RKO (cell line): ENCODE measurements around the gene CCDC82.
A peak's percentile ranks its signal among the peaks of the same experiment; 100 is the strongest.

Source experiments
- DNase-seq: peaks from one replicate; pipeline ENCODE4 v3.0.0-alpha.2; 2016; ENCODE audit warnings: low spot score

The CCDC82 gene

GRCh38 chr11:96329419-96329818 lies 60.3 kb downstream of the CCDC82 start:
- no peak for DNase-seq

- DNase-seq, result no peak
Observed at GRCh38 chr11:96328395-96329010, 61.2 kb downstream of the CCDC82 start.

GRCh38 chr11:96326959-96327358 lies 62.8 kb downstream of the CCDC82 start:
- DNase-seq, result no peak

- peak; percentile 29 for DNase-seq
Observed at GRCh38 chr11:96324912-96325311, 64.8 kb downstream of the CCDC82 start.

GRCh38 chr11:96323642-96323985 lies 66.1 kb downstream of the CCDC82 start:
- DNase-seq, result no peak

GRCh38 chr11:96322775-96323641 lies 66.7 kb downstream of the CCDC82 start:
- DNase-seq, result no peak

GRCh38 chr11:96321091-96321490 lies 68.6 kb downstream of the CCDC82 start:
- no peak for DNase-seq

- DNase-seq, result no peak
Observed at GRCh38 chr11:96319898-96320656, 69.6 kb downstream of the CCDC82 start.

- no peak for DNase-seq
Observed at GRCh38 chr11:96318850-96319249, 70.9 kb downstream of the CCDC82 start.

GRCh38 chr11:96318399-96318798 lies 71.3 kb downstream of the CCDC82 start:
- DNase-seq, result no peak

GRCh38 chr11:96317985-96318384 lies 71.7 kb downstream of the CCDC82 start:
- DNase-seq, result no peak

- no peak for DNase-seq
Observed at GRCh38 chr11:96317571-96317970, 72.1 kb downstream of the CCDC82 start.

GRCh38 chr11:96316869-96317268 lies 72.8 kb downstream of the CCDC82 start:
- DNase-seq, result no peak

- DNase-seq, result no peak
Observed at GRCh38 chr11:96315476-96315875, 74.2 kb downstream of the CCDC82 start.

- no peak for DNase-seq
Observed at GRCh38 chr11:96314326-96315020, 75.2 kb downstream of the CCDC82 start.

- DNase-seq, result no peak
Observed at GRCh38 chr11:96313163-96313562, 76.5 kb downstream of the CCDC82 start.

- DNase-seq, result no peak
Observed at GRCh38 chr11:96311120-96311568, 78.6 kb downstream of the CCDC82 start.

- no peak for DNase-seq
Observed at GRCh38 chr11:96310236-96310635, 79.5 kb downstream of the CCDC82 start.

- no peak for DNase-seq
Observed at GRCh38 chr11:96309643-96310017, 80.1 kb downstream of the CCDC82 start.

- peak; percentile 7 for DNase-seq
Observed at GRCh38 chr11:96309016-96309642, 80.6 kb downstream of the CCDC82 start.

GRCh38 chr11:96307776-96308140 lies 82.0 kb downstream of the CCDC82 start:
- no peak for DNase-seq
